Colonic mucosa (tissue), 4 donors: ENCODE results near the gene PMS1. TPM values are rescaled to one million over a fixed set of nuclear protein-coding genes. Genes with fewer than 3 reads are reported as not detected.

Source experiments
- DNase-seq: peaks from one replicate; pipeline ENCODE4 v3.0.0-alpha.2; 2020
- H3K27ac ChIP-seq: fragments of 200-600 bp; one replicate; pipeline ENCODE4 v1.8.0; 2021
- H3K27me3 ChIP-seq: fragments of 200-600 bp; one replicate; pipeline ENCODE4 v1.8.0; 2021
- H3K36me3 ChIP-seq: fragments of 200-600 bp; one replicate; pipeline ENCODE4 v1.8.0; 2021
- H3K4me1 ChIP-seq: fragments of 200-600 bp; one replicate; pipeline ENCODE4 v1.8.0; 2021; ENCODE audit warnings: mild to moderate bottlenecking
- H3K4me3 ChIP-seq: fragments of 200-600 bp; one replicate; pipeline ENCODE4 v1.8.0; 2021
- H3K9ac ChIP-seq, 2 donors: one replicate each; pipeline ENCODE4 v1.7.0; 2013; ENCODE audit warnings: control low read depth in 2 of 2, low read depth in 2 of 2, low read length in 2 of 2
- H3K9me3 ChIP-seq: fragments of 200-600 bp; one replicate; pipeline ENCODE4 v1.8.0; 2021
- CTCF ChIP-seq: fragments of 200-600 bp; IDR thresholded peaks from one replicate; pipeline ENCODE4 v1.8.0; 2022; ENCODE audit warnings: antibody characterized with exemption, mild to moderate bottlenecking
- intact Hi-C: fragments of 100-400 bp; cut with DNase I; formaldehyde crosslinking; loops from one replicate; pipeline ENCODE4 v1.14.1; 2022
- total RNA-seq, 2 donors: library from RNA; stranded (reverse); fragmentation: NEBNext Ultra II Directional in 1 of 2; extraction: Animal tissue kit (Norgen Biotek cat#: 25700) in 1 of 2; gene quantifications; one replicate each; pipeline ENCODE4 v1.2.1, GENCODE V29; 2021
- donor health status: healthy.
- donor health status: DM: no; HTN: no; CAD: no.
- donor health status: DM: no; HTN: no; CAD: no.

The PMS1 gene
- total RNA-seq, 2 donors from 2014 or later = 11.2 to 14.3 TPM

- DNase-seq = no peak
- H3K4me1 ChIP-seq = peaks cover 7% of the 10 kb centered on the region
- peak overlapping the region; percentile 90 for H3K27ac ChIP-seq
- no peaks in the 10 kb centered on the region for H3K27me3 ChIP-seq
- H3K4me3 ChIP-seq = peak overlapping the region; percentile 83
- H3K36me3 ChIP-seq = no peaks in the 10 kb centered on the region
- TF ChIP-seq CTCF = no peak
- no peaks in the 10 kb centered on the region for H3K9me3 ChIP-seq
- intact Hi-C loops = no loop called here
- peak overlapping the region; percentile 66 to 87 for H3K9ac ChIP-seq
Measured at GRCh38 chr2:189783451-189783926, 761 bp upstream of the PMS1 start.

GRCh38 chr2:189791338-189792042 lies 7.2 kb downstream of the PMS1 start:
- Histone ChIP-seq H3K9me3 (no peaks in the 10 kb centered on the region), H3K9ac (no peak overlapping the region), H3K27me3 (no peaks in the 10 kb centered on the region), H3K36me3 (no peaks in the 10 kb centered on the region), H3K27ac (no peak overlapping the region), H3K4me1 (no peaks in the 10 kb centered on the region), H3K4me3 (no peak overlapping the region)
- intact Hi-C loops = no loop called here
- no peak for DNase-seq
- TF ChIP-seq CTCF = no peak

- intact Hi-C loops = no loop called here
- no peak for TF ChIP-seq CTCF
- Histone ChIP-seq H3K27me3 (no peaks in the 10 kb centered on the region), H3K4me3 (no peak overlapping the region), H3K36me3 (no peaks in the 10 kb centered on the region), H3K27ac (no peak overlapping the region), H3K4me1 (no peaks in the 10 kb centered on the region), H3K9me3 (no peaks in the 10 kb centered on the region), H3K9ac (no peak overlapping the region)
- DNase-seq = no peak
Measured at GRCh38 chr2:189794310-189794709, 10.1 kb downstream of the PMS1 start.

GRCh38 chr2:189797902-189798301 lies 13.7 kb downstream of the PMS1 start:
- intact Hi-C loops = no loop called here

GRCh38 chr2:189798312-189799029 lies 14.2 kb downstream of the PMS1 start:
- intact Hi-C loops = no loop called here
- H3K4me1 ChIP-seq = no peaks in the 10 kb centered on the region
- no peak for DNase-seq
- H3K9ac ChIP-seq = no peak overlapping the region
- no peak overlapping the region for H3K4me3 ChIP-seq
- H3K27ac ChIP-seq = no peak overlapping the region
- H3K36me3 ChIP-seq = no peaks in the 10 kb centered on the region
- no peaks in the 10 kb centered on the region for H3K27me3 ChIP-seq
- no peaks in the 10 kb centered on the region for H3K9me3 ChIP-seq
- no peak for TF ChIP-seq CTCF

More at GRCh38 chr2:189797902-189798301, 13.7 kb downstream of the PMS1 start:
- no peak for TF ChIP-seq CTCF
- DNase-seq = no peak
- no peaks in the 10 kb centered on the region for H3K36me3 ChIP-seq
- H3K4me3 ChIP-seq = no peak overlapping the region
- no peaks in the 10 kb centered on the region for H3K27me3 ChIP-seq
- no peaks in the 10 kb centered on the region for H3K9me3 ChIP-seq
- H3K27ac ChIP-seq = no peak overlapping the region
- H3K9ac ChIP-seq = no peak overlapping the region
- H3K4me1 ChIP-seq = no peaks in the 10 kb centered on the region
